ENCODE results near the gene MALRD1.

GRCh38 chr10:19077276-19077675, 28.7 kb downstream of the MALRD1 start:
- TF ChIP-seq, protein P1, sequence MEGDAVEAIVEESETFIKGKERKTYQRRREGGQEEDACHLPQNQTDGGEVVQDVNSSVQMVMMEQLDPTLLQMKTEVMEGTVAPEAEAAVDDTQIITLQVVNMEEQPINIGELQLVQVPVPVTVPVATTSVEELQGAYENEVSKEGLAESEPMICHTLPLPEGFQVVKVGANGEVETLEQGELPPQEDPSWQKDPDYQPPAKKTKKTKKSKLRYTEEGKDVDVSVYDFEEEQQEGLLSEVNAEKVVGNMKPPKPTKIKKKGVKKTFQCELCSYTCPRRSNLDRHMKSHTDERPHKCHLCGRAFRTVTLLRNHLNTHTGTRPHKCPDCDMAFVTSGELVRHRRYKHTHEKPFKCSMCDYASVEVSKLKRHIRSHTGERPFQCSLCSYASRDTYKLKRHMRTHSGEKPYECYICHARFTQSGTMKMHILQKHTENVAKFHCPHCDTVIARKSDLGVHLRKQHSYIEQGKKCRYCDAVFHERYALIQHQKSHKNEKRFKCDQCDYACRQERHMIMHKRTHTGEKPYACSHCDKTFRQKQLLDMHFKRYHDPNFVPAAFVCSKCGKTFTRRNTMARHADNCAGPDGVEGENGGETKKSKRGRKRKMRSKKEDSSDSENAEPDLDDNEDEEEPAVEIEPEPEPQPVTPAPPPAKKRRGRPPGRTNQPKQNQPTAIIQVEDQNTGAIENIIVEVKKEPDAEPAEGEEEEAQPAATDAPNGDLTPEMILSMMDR (IDR thresholded peaks at IDR 0.05; ENCODE audit: low read length): no peak
- no peak for TF ChIP-seq EZH2 (IDR thresholded peaks at IDR 0.05; ENCODE audit: borderline replicate concordance, low read length)

All from OCI-LY1 (cell line).